B cell (primary cell): ENCODE data around the gene RAB3A. TPM values are rescaled to one million over a fixed set of nuclear protein-coding genes. Genes with fewer than 3 reads are reported as not detected.

Experiments used
- ATAC-seq: fragments of 200-7000 bp; cut with Tn5 transposase; one replicate; pipeline ENCODE4 v1.10.0; 2021; ENCODE audit warnings: low read depth, mild to moderate bottlenecking, moderate number of reproducible peaks, moderate library complexity
- CTCF ChIA-PET: fragments of 350-600 bp; sonication (Branson Sonifier 250); formaldehyde crosslinking; loops from one replicate; lab custom pipeline; 2021; ENCODE audit warnings: antibody characterized with exemption, inconsistent platforms; lab: Charles Lee
- POLR2A ChIA-PET: fragments of 350-600 bp; sonication (Branson Sonifier 250); formaldehyde crosslinking; loops from one replicate; lab custom pipeline; 2021; ENCODE audit warnings: antibody characterized with exemption; lab: Charles Lee
- DNase-seq: peaks from one replicate; pipeline ENCODE4 v3.0.0; 2013
- H2AFZ ChIP-seq: 2 replicates; pipeline ENCODE4 v1.6.1; 2012; ENCODE audit warnings: mild to moderate bottlenecking, low read depth, low read length; ENCODE audit not compliant: insufficient read depth, poor library complexity, severe bottlenecking
- H3K27ac ChIP-seq, 2 donors: 1 replicate in 1 of 2; 2 replicates in 1 of 2; pipeline ENCODE4 v1.5.1; 2012 to 2013; ENCODE audit warnings: low read length in 2 of 2, mild to moderate bottlenecking in 2 of 2, moderate library complexity in 1 of 2
- H3K27me3 ChIP-seq, 4 experiments: fragments of 200-600 bp in 1 of 4; sonication (generic) in 1 of 4; replicated peaks in 1 of 4; 1 replicate in 2 of 4; 2 replicates in 2 of 4; pipeline versions ENCODE4 v1.6.1 to v1.7.0; 2013 to 2016; ENCODE audit warnings: low read length in 3 of 4, mild to moderate bottlenecking in 2 of 4, mixed read lengths in 1 of 4, moderate library complexity in 1 of 4; ENCODE audit not compliant: insufficient read depth in 4 of 4, control insufficient read depth in 3 of 4; ENCODE audit errors: control extremely low read depth in 1 of 4
- H3K36me3 ChIP-seq, 2 experiments: replicated peaks in 1 of 2; 1 replicate in 1 of 2; 2 replicates in 1 of 2; pipeline versions ENCODE4 v1.6.1 to v1.7.1; 2013; ENCODE audit warnings: low read length in 1 of 2; ENCODE audit not compliant: insufficient read depth in 2 of 2, control insufficient read depth in 1 of 2; ENCODE audit errors: control extremely low read depth in 1 of 2, extremely low read depth in 1 of 2
- H3K4me1 ChIP-seq, 2 donors: fragments of 200-600 bp in 1 of 2; sonication (generic) in 1 of 2; 1 replicate in 1 of 2; 2 replicates in 1 of 2; pipeline versions ENCODE4 v1.5.1 to v1.6.1; 2013 to 2017; ENCODE audit warnings: low read length in 2 of 2; ENCODE audit not compliant: control insufficient read depth in 2 of 2, insufficient read depth in 2 of 2
- H3K4me2 ChIP-seq: replicated peaks from 2 replicates; pipeline ENCODE3; 2012; ENCODE audit warnings: mild to moderate bottlenecking, low read depth, low read length; ENCODE audit not compliant: poor library complexity, severe bottlenecking
- H3K4me3 ChIP-seq, 5 experiments: fragments of 200-600 bp in 1 of 5; sonication (generic) in 1 of 5; 1 replicate in 3 of 5; 2 replicates in 2 of 5; pipeline versions ENCODE4 v1.5.1 to v1.7.0; 2011 to 2016; ENCODE audit warnings: low read length in 4 of 5, mild to moderate bottlenecking in 4 of 5, low read depth in 2 of 5, control low read depth in 1 of 5, moderate library complexity in 1 of 5; ENCODE audit not compliant: insufficient read depth in 1 of 5; ENCODE audit errors: control extremely low read depth in 1 of 5, extremely low read depth in 1 of 5
- H3K79me2 ChIP-seq: fragments of 200-600 bp; sonication (generic); one replicate; pipeline ENCODE4 v1.6.0; 2016; ENCODE audit warnings: low read length; ENCODE audit not compliant: control insufficient read depth, insufficient read depth
- H3K9ac ChIP-seq: fragments of 200-600 bp; sonication (generic); 2 replicates; pipeline ENCODE4 v1.6.1; 2017; ENCODE audit warnings: mild to moderate bottlenecking, low read length, moderate library complexity
- H3K9me3 ChIP-seq, 3 donors: one replicate each; pipeline versions ENCODE4 v1.6.1 to v1.7.1; 2013; ENCODE audit warnings: low read length in 2 of 3; ENCODE audit not compliant: control insufficient read depth in 2 of 3, insufficient read depth in 1 of 3; ENCODE audit errors: control extremely low read depth in 1 of 3
- H4K20me1 ChIP-seq: 2 replicates; pipeline ENCODE4 v1.6.0; 2012; ENCODE audit warnings: mild to moderate bottlenecking, low read length; ENCODE audit not compliant: insufficient read depth, control insufficient read depth, poor library complexity, severe bottlenecking
- H3K27ac Mint-ChIP-seq: one replicate; pipeline ENCODE4 v1.8.0; 2021; ENCODE audit warnings: mixed read lengths
- H3K27me3 Mint-ChIP-seq: one replicate; pipeline ENCODE4 v1.8.0; 2021; ENCODE audit warnings: mixed read lengths
- H3K4me1 Mint-ChIP-seq: one replicate; pipeline ENCODE4 v1.8.0; 2021; ENCODE audit warnings: mixed read lengths
- H3K4me3 Mint-ChIP-seq: one replicate; pipeline ENCODE4 v1.8.0; 2021; ENCODE audit warnings: mixed read lengths
- H3K9me3 Mint-ChIP-seq: one replicate; pipeline ENCODE4 v1.8.0; 2022; ENCODE audit warnings: mixed read lengths; ENCODE audit not compliant: insufficient read depth
- EZH2 ChIP-seq: IDR thresholded peaks from 2 replicates; pipeline ENCODE4 v1.6.1; 2012; ENCODE audit warnings: borderline replicate concordance, low read depth, mild to moderate bottlenecking, moderate library complexity, low read length; ENCODE audit not compliant: insufficient read depth, poor library complexity, severe bottlenecking
- WGBS: methylation state at CpG from one replicate; pipeline ENCODE4 v1.1.5; 2013; ENCODE audit warnings: missing lambda C conversion rate; ENCODE audit not compliant: insufficient coverage; 5-methylcytosine and 5-hydroxymethylcytosine counted together
- intact Hi-C: fragments of 100-400 bp; cut with micrococcal nuclease; formaldehyde crosslinking; loops from one replicate; pipeline ENCODE4 v1.10.0; 2022
- polyA plus RNA-seq: library from polyadenylated mRNA; depleted of rRNA; stranded (reverse); fragments of >200 nt; gene quantifications from 2 replicates; pipeline ENCODE4 v1.2.3, GENCODE V29; 2012
- total RNA-seq, 2 donors: library from RNA; stranded (reverse); fragments of 120-200 nt in 1 of 2; gene quantifications; 1 replicate in 1 of 2; 2 replicates in 1 of 2; pipeline versions ENCODE4 v1.2.3 to v1.2.4, GENCODE V29; 2013 to 2022
- TF ChIP-seq, protein P1 (sequence below): fragments of 200-600 bp; IDR thresholded peaks from one replicate; pipeline ENCODE4 v1.8.0; 2022; ENCODE audit warnings: antibody characterized with exemption, mild to moderate bottlenecking

The RAB3A gene
- total and polyA plus RNA-seq, 2 donors (not counting 1 experiment from before 2014, with no cell fraction given): 7.7 to 10.4 TPM

DNA sequence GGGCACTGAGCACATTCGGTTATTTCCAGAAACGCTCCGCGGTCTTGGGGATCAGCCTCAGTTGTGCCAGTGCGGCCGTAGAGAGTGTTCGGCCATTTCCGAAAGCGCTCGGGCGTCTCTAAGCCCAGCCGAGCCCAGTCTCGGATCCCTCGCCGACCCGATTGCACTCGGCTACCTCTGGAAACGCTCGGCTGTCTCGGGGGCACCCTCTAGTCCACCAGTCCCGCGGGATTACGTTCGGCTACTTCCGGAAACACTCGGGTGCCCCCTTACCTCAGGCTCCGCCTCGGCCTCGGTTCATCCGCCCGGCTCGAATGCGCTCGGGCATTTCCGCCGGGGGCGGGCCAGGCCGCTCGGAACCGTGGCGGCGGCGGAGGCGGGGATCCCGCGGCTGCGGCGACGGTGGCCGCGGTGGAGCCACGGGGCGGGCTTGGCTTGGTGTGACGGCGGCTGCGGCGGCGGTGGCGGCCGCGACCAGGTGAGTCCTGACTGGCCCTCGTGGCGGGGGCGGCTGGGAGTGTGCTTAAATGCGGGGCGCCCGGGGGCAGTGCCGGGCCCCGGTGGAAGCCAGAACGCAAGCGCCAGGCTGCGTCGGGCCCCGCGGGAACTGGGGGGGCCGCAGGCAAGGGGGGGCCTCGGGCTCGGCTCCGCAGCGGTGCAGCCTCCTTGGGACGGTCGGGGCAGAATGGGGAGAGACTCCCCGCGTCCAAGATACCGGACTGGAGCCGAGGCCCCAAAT is 50.9 kb downstream of the RAB3A start, which contains the start of gene PIK3R2:
TSS of gene PIK3R2 (plus strand) at position 347 of the 739 bp plus-strand sequence. CDS start 2,717 bp downstream, outside the sequence.
- Histone ChIP-seq H3K4me2 (peak within 1 kb of the TSS; percentile 99), H3K36me3 (peaks cover 0 to 13% of the 10 kb centered on the region in 2 experiments), H2AFZ (peak within 1 kb of the TSS; percentile 73), H3K4me3 (peak within 1 kb of the TSS; percentile 63 to 88 (median 70)), H3K27me3 (no peaks in the 10 kb centered on the region), H3K4me1 (peaks cover 14 to 25% of the 10 kb centered on the region in 2 donors), H3K9me3 (no peaks in the 10 kb centered on the region), H3K9ac (peak within 1 kb of the TSS; percentile 77), H3K27ac (peak within 1 kb of the TSS; percentile 90 to 93), H3K79me2 (peaks cover 10% of the 10 kb centered on the region), H4K20me1 (peaks cover 17% of the 10 kb centered on the region)
- ChIA-PET POLR2A (interaction anchor here (0.6 to 2.5 kb wide), 13 partner anchors 11 to 145 kb away, joined by 3 to 17 read pairs (median 5); partner anchors contain the start of genes ARRDC2, MAST3 and MPV17L2), CTCF (interaction anchor here (0.6 to 2.3 kb wide), 17 partner anchors 8 to 220 kb away, joined by 3 to 16 read pairs (median 5); partner anchors contain the start of genes ARRDC2, CCDC124, IFI30 and MAST3)
- Mint-ChIP-seq H3K27ac (peak within 1 kb of the TSS; percentile 95), H3K9me3 (no peaks in the 10 kb centered on the region), H3K4me1 (peaks cover 23% of the 10 kb centered on the region), H3K4me3 (peak within 1 kb of the TSS; percentile 89), H3K27me3 (no peaks in the 10 kb centered on the region)
- intact Hi-C loops: loop anchor here (1.0 to 2.0 kb wide), 9 partner anchors 8 to 220 kb away; partner anchors contain the start of genes CCDC124 and RAB3A
- ATAC-seq (peak; percentile 79), DNase-seq (peak; percentile 98)
- under 1% methylated on average over 86 of the region's 86 CpGs for WGBS
- TF ChIP-seq EZH2: no peak
- TF ChIP-seq, protein P1, sequence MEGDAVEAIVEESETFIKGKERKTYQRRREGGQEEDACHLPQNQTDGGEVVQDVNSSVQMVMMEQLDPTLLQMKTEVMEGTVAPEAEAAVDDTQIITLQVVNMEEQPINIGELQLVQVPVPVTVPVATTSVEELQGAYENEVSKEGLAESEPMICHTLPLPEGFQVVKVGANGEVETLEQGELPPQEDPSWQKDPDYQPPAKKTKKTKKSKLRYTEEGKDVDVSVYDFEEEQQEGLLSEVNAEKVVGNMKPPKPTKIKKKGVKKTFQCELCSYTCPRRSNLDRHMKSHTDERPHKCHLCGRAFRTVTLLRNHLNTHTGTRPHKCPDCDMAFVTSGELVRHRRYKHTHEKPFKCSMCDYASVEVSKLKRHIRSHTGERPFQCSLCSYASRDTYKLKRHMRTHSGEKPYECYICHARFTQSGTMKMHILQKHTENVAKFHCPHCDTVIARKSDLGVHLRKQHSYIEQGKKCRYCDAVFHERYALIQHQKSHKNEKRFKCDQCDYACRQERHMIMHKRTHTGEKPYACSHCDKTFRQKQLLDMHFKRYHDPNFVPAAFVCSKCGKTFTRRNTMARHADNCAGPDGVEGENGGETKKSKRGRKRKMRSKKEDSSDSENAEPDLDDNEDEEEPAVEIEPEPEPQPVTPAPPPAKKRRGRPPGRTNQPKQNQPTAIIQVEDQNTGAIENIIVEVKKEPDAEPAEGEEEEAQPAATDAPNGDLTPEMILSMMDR: peak; percentile 59
